ENCODE measurements around the gene ZNF536. TPM values are rescaled to one million over a fixed set of nuclear protein-coding genes. Genes with fewer than 3 reads are reported as not detected.

Gene ZNF536
- total RNA-seq, 1 experiment from 2014 or later: not detected

- intact Hi-C loops (cut with micrococcal nuclease; ENCODE audit: unreplicated experiment): no loop called here
- no peaks in the 10 kb centered on the region for H3K79me2 ChIP-seq (ENCODE audit: low read depth)
- no peaks in the 10 kb centered on the region for H3K9me3 ChIP-seq (ENCODE audit: insufficient read depth, low read depth)
- H3K36me3 ChIP-seq (ENCODE audit: low read depth): no peaks in the 10 kb centered on the region
- H3K4me1 ChIP-seq (replicated peaks; ENCODE audit: insufficient read depth): no peaks in the 10 kb centered on the region
- TF ChIP-seq EZH2 (IDR thresholded peaks at IDR 0.05; ENCODE audit: low read depth): no peak
- no peak for TF ChIP-seq CTCF (conservative IDR thresholded peaks at IDR 0.05)
- H2AFZ ChIP-seq: no peak overlapping the region
- peaks cover 77% of the 10 kb centered on the region for H3K27me3 ChIP-seq (ENCODE audit: insufficient read depth, low read depth)
- no peak overlapping the region for H3K27ac ChIP-seq
- ChIA-PET POLR2A (ENCODE audit: unreplicated experiment) (no interaction called here), CTCF (no interaction called here)
- H3K9me2 ChIP-seq (ENCODE audit: insufficient read depth): no peaks in the 10 kb centered on the region
- no peak overlapping the region for H3K4me2 ChIP-seq
- H3K4me3 ChIP-seq: no peak overlapping the region
- no TSS peak for BruUV-seq (replicated peaks)
- DNase-seq: no peak
- H4K20me1 ChIP-seq (ENCODE audit: insufficient read depth): no peaks in the 10 kb centered on the region
- no peaks in the 10 kb centered on the region for H3F3A ChIP-seq (ENCODE audit: insufficient read depth, low read depth)
Measured at GRCh38 chr19:30562981-30563380, 190.8 kb downstream of the ZNF536 start.

- no peaks in the 10 kb centered on the region for H3K4me1 ChIP-seq (replicated peaks; ENCODE audit: insufficient read depth)
- ChIA-PET CTCF (no interaction called here), POLR2A (ENCODE audit: unreplicated experiment) (no interaction called here)
- no peak overlapping the region for H2AFZ ChIP-seq
- intact Hi-C loops (cut with micrococcal nuclease; ENCODE audit: unreplicated experiment): no loop called here
- no peaks in the 10 kb centered on the region for H3K9me3 ChIP-seq (ENCODE audit: insufficient read depth, low read depth)
- TF ChIP-seq CTCF (conservative IDR thresholded peaks at IDR 0.05): no peak
- H3K4me3 ChIP-seq: no peak overlapping the region
- no peaks in the 10 kb centered on the region for H3K9me2 ChIP-seq (ENCODE audit: insufficient read depth)
- peaks cover 74% of the 10 kb centered on the region for H3K27me3 ChIP-seq (ENCODE audit: insufficient read depth, low read depth)
- H3F3A ChIP-seq (ENCODE audit: insufficient read depth, low read depth): no peaks in the 10 kb centered on the region
- H3K36me3 ChIP-seq (ENCODE audit: low read depth): no peaks in the 10 kb centered on the region
- DNase-seq: no peak
- no peaks in the 10 kb centered on the region for H3K79me2 ChIP-seq (ENCODE audit: low read depth)
- H3K4me2 ChIP-seq: no peak overlapping the region
- no peak overlapping the region for H3K27ac ChIP-seq
- no TSS peak for BruUV-seq (replicated peaks)
- no peaks in the 10 kb centered on the region for H4K20me1 ChIP-seq (ENCODE audit: insufficient read depth)
Measured at GRCh38 chr19:30563691-30564090, 191.5 kb downstream of the ZNF536 start.

GRCh38 chr19:30564551-30565011 lies 192.4 kb downstream of the ZNF536 start:
- intact Hi-C loops (cut with micrococcal nuclease; ENCODE audit: unreplicated experiment): no loop called here
- no peaks in the 10 kb centered on the region for H3F3A ChIP-seq (ENCODE audit: insufficient read depth, low read depth)
- TF ChIP-seq EZH2 (IDR thresholded peaks at IDR 0.05; ENCODE audit: low read depth) (no peak), CTCF (conservative IDR thresholded peaks at IDR 0.05) (no peak)
- H3K27me3 ChIP-seq (ENCODE audit: insufficient read depth, low read depth): peaks cover 66% of the 10 kb centered on the region
- no peak for DNase-seq
- BruUV-seq (replicated peaks): no TSS peak
- H4K20me1 ChIP-seq (ENCODE audit: insufficient read depth): no peaks in the 10 kb centered on the region
- H3K4me2 ChIP-seq: no peak overlapping the region
- no peaks in the 10 kb centered on the region for H3K9me3 ChIP-seq (ENCODE audit: insufficient read depth, low read depth)
- ChIA-PET POLR2A (ENCODE audit: unreplicated experiment) (no interaction called here), CTCF (no interaction called here)
- no peak overlapping the region for H2AFZ ChIP-seq
- no peaks in the 10 kb centered on the region for H3K9me2 ChIP-seq (ENCODE audit: insufficient read depth)
- no peak overlapping the region for H3K27ac ChIP-seq
- H3K4me1 ChIP-seq (replicated peaks; ENCODE audit: insufficient read depth): no peaks in the 10 kb centered on the region
- no peak overlapping the region for H3K4me3 ChIP-seq
- no peaks in the 10 kb centered on the region for H3K36me3 ChIP-seq (ENCODE audit: low read depth)
- no peaks in the 10 kb centered on the region for H3K79me2 ChIP-seq (ENCODE audit: low read depth)
